Measurements from ENCODE around the gene CAMK4. TPM values are rescaled to one million over a fixed set of nuclear protein-coding genes. Genes with fewer than 3 reads are reported as not detected.

Gene CAMK4
- total RNA-seq, 1 experiment from 2014 or later, result 23.3 TPM

DNA sequence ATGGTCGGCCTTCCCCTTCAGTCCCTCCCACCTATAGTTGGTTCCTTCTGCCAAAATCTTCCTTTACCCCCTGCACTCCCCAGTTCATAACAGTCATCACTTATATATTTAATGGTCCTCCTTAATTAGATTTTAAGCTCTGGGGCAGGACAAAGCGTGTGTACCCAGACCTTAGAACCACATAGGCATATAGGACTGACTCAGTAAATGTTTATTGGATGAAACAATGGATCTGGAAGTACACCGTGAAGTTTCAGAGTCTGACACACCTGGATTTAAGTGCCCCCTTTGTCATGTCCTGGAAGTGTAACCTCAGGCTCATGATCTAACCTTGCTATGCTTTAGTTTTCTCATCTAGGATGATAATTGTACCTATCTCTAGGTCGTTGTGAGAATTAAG lies 256.2 kb downstream of the CAMK4 start:
- Mint-ChIP-seq H3K36me3 (ENCODE audit: insufficient read depth, unreplicated experiment) (no peaks in the 10 kb centered on the region), H3K9me3 (ENCODE audit: low read depth, unreplicated experiment) (no peaks in the 10 kb centered on the region), H3K4me3 (ENCODE audit: low read depth, unreplicated experiment) (no peak overlapping the region), H3K4me1 (ENCODE audit: low read depth, unreplicated experiment) (no peaks in the 10 kb centered on the region), H3K27ac (ENCODE audit: unreplicated experiment) (no peak overlapping the region), H3K27me3 (ENCODE audit: unreplicated experiment) (no peaks in the 10 kb centered on the region)
- CTCF ChIA-PET, result interaction anchor here (0.6 kb wide), 2 partner anchors 86 to 347 kb away, joined by 3 to 4 read pairs; no protein-coding TSS in a partner anchor
- intact Hi-C loops (cut with micrococcal nuclease; ENCODE audit: unreplicated experiment), result no loop called here
- DNase-seq, result no peak
- BruUV-seq (replicated peaks), result no TSS peak
- TF ChIP-seq, protein P1, sequence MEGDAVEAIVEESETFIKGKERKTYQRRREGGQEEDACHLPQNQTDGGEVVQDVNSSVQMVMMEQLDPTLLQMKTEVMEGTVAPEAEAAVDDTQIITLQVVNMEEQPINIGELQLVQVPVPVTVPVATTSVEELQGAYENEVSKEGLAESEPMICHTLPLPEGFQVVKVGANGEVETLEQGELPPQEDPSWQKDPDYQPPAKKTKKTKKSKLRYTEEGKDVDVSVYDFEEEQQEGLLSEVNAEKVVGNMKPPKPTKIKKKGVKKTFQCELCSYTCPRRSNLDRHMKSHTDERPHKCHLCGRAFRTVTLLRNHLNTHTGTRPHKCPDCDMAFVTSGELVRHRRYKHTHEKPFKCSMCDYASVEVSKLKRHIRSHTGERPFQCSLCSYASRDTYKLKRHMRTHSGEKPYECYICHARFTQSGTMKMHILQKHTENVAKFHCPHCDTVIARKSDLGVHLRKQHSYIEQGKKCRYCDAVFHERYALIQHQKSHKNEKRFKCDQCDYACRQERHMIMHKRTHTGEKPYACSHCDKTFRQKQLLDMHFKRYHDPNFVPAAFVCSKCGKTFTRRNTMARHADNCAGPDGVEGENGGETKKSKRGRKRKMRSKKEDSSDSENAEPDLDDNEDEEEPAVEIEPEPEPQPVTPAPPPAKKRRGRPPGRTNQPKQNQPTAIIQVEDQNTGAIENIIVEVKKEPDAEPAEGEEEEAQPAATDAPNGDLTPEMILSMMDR (IDR thresholded peaks at IDR 0.05; ENCODE audit: unreplicated experiment), result no peak

DNA sequence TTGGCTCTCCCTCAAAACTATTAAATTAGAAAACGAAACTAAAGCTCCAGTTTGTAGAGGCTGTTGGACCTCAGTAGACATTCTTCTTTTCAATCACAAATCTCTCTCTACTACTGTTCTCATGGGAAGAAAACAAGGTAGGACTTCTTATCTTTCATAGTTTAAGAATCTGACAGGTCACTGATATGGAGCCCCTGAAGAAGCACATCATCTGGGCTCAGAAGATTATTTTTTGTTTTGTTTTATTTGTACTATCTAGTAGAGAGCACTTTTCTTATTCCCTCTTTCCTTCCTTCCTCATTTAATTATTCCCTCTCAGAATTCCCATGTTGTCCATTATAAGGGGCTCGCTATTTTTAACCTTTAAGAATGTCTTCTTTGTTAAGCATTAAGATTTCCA lies 261.9 kb downstream of the CAMK4 start:
- no TSS peak for BruUV-seq (replicated peaks)
- CTCF ChIA-PET, result no interaction called here
- intact Hi-C loops (cut with micrococcal nuclease; ENCODE audit: unreplicated experiment), result loop anchor here (5.0 kb wide), 1 partner anchor 199 kb away; no protein-coding TSS in a partner anchor
- H3K27me3 Mint-ChIP-seq (ENCODE audit: unreplicated experiment), result no peaks in the 10 kb centered on the region
- no peaks in the 10 kb centered on the region for H3K4me1 Mint-ChIP-seq (ENCODE audit: low read depth, unreplicated experiment)
- DNase-seq, result no peak
- no peaks in the 10 kb centered on the region for H3K36me3 Mint-ChIP-seq (ENCODE audit: insufficient read depth, unreplicated experiment)
- TF ChIP-seq, protein P1 (IDR thresholded peaks at IDR 0.05; ENCODE audit: unreplicated experiment), result no peak
- no peak overlapping the region for H3K27ac Mint-ChIP-seq (ENCODE audit: unreplicated experiment)
- H3K4me3 Mint-ChIP-seq (ENCODE audit: low read depth, unreplicated experiment), result no peak overlapping the region
- no peaks in the 10 kb centered on the region for H3K9me3 Mint-ChIP-seq (ENCODE audit: low read depth, unreplicated experiment)

DNA sequence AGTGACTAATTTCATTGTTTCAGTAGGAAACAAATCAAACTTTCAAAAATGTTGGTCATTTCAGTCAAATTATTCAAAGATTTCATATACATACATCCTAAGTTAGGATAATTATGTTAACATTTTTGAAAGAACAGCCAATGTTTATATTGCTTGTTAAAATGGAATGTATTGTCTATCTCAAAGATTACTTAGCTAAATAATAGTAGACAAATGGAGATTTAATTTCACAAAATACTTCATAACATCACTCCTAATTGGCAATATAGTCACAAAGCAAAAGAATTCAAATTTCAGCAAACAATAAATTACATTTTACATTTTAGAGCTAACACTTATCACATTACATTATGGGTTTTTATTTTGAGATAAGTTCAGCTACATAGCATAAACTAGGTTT lies 262.7 kb downstream of the CAMK4 start:
- no peak overlapping the region for H3K4me3 Mint-ChIP-seq (ENCODE audit: low read depth, unreplicated experiment)
- no peaks in the 10 kb centered on the region for H3K36me3 Mint-ChIP-seq (ENCODE audit: insufficient read depth, unreplicated experiment)
- no peak for DNase-seq
- CTCF ChIA-PET, result interaction anchor here (0.6 kb wide), 1 partner anchor 492 kb away, joined by 5 read pairs; no protein-coding TSS in a partner anchor
- no peaks in the 10 kb centered on the region for H3K4me1 Mint-ChIP-seq (ENCODE audit: low read depth, unreplicated experiment)
- intact Hi-C loops (cut with micrococcal nuclease; ENCODE audit: unreplicated experiment), result loop anchor here (5.0 kb wide), 1 partner anchor 200 kb away; no protein-coding TSS in a partner anchor
- no peaks in the 10 kb centered on the region for H3K27me3 Mint-ChIP-seq (ENCODE audit: unreplicated experiment)
- H3K27ac Mint-ChIP-seq (ENCODE audit: unreplicated experiment), result no peak overlapping the region
- H3K9me3 Mint-ChIP-seq (ENCODE audit: low read depth, unreplicated experiment), result no peaks in the 10 kb centered on the region
- TF ChIP-seq, protein P1 (IDR thresholded peaks at IDR 0.05; ENCODE audit: unreplicated experiment), result no peak
- no TSS peak for BruUV-seq (replicated peaks)

DNA sequence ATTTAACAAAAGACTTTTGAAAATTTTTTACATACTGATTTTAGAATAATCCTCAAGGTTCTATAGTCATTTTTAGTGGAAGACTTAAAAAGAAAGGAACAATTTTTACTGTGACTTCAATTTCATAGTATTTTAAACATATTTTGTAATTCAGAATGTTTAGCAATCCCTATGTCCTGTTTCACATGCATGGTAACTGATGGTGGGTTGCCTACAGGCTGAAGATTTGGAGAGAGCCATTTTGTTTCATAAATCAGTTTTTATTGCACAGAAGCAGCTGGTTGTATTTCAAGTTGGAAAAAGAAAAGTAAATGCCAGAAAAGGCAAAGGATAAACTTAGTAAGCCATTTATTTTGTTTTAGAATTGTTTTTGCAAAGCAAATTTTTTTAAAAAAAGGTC lies 264.2 kb downstream of the CAMK4 start:
- H3K36me3 Mint-ChIP-seq (ENCODE audit: insufficient read depth, unreplicated experiment), result peaks cover 6% of the 10 kb centered on the region
- intact Hi-C loops (cut with micrococcal nuclease; ENCODE audit: unreplicated experiment), result loop anchor here (5.0 kb wide), 1 partner anchor 201 kb away; no protein-coding TSS in a partner anchor
- CTCF ChIA-PET, result interaction anchor here (0.6 kb wide), 1 partner anchor 346 kb away, joined by 5 read pairs; no protein-coding TSS in a partner anchor
- no peak overlapping the region for H3K27ac Mint-ChIP-seq (ENCODE audit: unreplicated experiment)
- DNase-seq, result no peak
- TF ChIP-seq, protein P1 (IDR thresholded peaks at IDR 0.05; ENCODE audit: unreplicated experiment), result no peak
- no peaks in the 10 kb centered on the region for H3K27me3 Mint-ChIP-seq (ENCODE audit: unreplicated experiment)
- H3K4me1 Mint-ChIP-seq (ENCODE audit: low read depth, unreplicated experiment), result no peaks in the 10 kb centered on the region
- no TSS peak for BruUV-seq (replicated peaks)
- H3K4me3 Mint-ChIP-seq (ENCODE audit: low read depth, unreplicated experiment), result no peak overlapping the region
- H3K9me3 Mint-ChIP-seq (ENCODE audit: low read depth, unreplicated experiment), result no peaks in the 10 kb centered on the region
